Measurements from ENCODE around the gene THAP5.

THAP5 gene

GRCh38 chr7:108528183-108528712, 41.3 kb downstream of the THAP5 start:
- no peak overlapping the region for H3K27ac ChIP-seq
- TF ChIP-seq ZFX (IDR thresholded peaks at IDR 0.05; ENCODE audit: borderline replicate concordance), result no peak
- TF ChIP-seq, protein P1, sequence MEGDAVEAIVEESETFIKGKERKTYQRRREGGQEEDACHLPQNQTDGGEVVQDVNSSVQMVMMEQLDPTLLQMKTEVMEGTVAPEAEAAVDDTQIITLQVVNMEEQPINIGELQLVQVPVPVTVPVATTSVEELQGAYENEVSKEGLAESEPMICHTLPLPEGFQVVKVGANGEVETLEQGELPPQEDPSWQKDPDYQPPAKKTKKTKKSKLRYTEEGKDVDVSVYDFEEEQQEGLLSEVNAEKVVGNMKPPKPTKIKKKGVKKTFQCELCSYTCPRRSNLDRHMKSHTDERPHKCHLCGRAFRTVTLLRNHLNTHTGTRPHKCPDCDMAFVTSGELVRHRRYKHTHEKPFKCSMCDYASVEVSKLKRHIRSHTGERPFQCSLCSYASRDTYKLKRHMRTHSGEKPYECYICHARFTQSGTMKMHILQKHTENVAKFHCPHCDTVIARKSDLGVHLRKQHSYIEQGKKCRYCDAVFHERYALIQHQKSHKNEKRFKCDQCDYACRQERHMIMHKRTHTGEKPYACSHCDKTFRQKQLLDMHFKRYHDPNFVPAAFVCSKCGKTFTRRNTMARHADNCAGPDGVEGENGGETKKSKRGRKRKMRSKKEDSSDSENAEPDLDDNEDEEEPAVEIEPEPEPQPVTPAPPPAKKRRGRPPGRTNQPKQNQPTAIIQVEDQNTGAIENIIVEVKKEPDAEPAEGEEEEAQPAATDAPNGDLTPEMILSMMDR (IDR thresholded peaks at IDR 0.05), result no peak

DNA sequence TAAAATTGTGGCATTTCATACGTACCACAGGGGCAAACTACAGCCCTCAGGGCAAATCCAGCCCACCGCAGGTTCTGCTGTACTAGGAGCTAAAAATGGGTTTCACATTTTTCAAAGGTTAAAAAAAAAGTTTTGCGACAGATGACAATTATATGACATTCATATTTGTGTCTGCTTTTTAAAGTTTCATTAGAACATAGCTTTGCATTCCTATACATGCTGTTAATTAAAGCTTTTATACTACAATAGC, 42.8 kb downstream of the THAP5 start:
- TF ChIP-seq ZFX (IDR thresholded peaks at IDR 0.05; ENCODE audit: borderline replicate concordance), result no peak
- TF ChIP-seq, protein P1 (IDR thresholded peaks at IDR 0.05), result no peak

GRCh38 chr7:108525985-108526767, 43.3 kb downstream of the THAP5 start, which contains the start of gene PNPLA8:
Gene PNPLA8 (minus strand): TSS chr7:108526135. CDS start chr7:108515491, 10,644 bp downstream.
- H3K27ac ChIP-seq, result peak within 1 kb of the TSS; percentile 91
- TF ChIP-seq, protein P1 (IDR thresholded peaks at IDR 0.05), result no peak; the same call in 1 of the 2 replicates
- TF ChIP-seq ZFX (IDR thresholded peaks at IDR 0.05; ENCODE audit: borderline replicate concordance), result no peak

More for the DNA sequence above, 42.8 kb downstream of the THAP5 start:
- peak overlapping the region; percentile 91 for H3K27ac ChIP-seq

- TF ChIP-seq, protein P1 (IDR thresholded peaks at IDR 0.05), result no peak; the same call in 1 of the 2 replicates
- TF ChIP-seq ZFX (IDR thresholded peaks at IDR 0.05; ENCODE audit: borderline replicate concordance), result no peak
- peak overlapping the region; percentile 91 for H3K27ac ChIP-seq
These were observed 44.0 kb downstream of the THAP5 start for GRCh38 chr7:108525327-108525984.

GRCh38 chr7:108522780-108523179, 46.7 kb downstream of the THAP5 start:
- TF ChIP-seq ZFX (IDR thresholded peaks at IDR 0.05; ENCODE audit: borderline replicate concordance), result no peak
- TF ChIP-seq, protein P1 (IDR thresholded peaks at IDR 0.05), result no peak
- no peak overlapping the region for H3K27ac ChIP-seq

DNA sequence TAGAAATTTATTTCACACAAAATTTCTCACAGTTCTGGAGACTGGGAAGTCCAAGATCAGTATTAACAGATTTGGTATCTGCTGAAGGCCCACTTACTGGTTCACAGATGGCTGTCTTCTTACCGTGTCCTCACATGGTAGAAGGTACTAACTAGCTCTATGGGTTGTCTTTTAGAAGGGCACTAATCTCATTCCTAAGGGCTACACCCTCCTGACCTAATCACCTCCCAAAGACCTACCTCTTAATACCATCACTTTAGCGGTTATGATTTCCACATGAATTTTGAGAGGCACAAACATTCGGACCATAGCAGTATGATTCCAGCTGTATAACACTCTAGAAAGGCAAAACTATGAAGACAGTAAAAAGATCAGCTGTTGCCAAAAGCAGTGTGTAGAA, 51.6 kb downstream of the THAP5 start:
- TF ChIP-seq, protein P1 (IDR thresholded peaks at IDR 0.05), result no peak
- no peak for TF ChIP-seq ZFX (IDR thresholded peaks at IDR 0.05; ENCODE audit: borderline replicate concordance)

DNA sequence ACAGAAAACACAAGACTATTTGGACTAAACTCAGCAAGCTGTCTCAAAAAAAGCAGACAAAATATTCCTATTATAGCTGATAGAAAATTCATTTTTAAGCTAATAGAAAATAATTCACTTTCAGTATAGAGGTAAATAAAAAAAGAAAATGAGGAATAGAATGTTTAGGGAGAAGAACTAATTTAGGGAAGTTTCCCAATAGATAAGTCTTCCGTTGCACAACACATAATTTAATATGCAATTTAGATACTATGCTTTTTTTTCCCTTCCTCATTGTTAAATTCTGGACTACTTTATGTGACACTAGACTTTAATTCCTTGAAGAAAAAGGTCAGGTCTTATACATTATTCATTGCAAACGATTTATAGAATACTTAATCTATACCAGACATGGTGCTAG, 53.9 kb downstream of the THAP5 start:
- TF ChIP-seq, protein P1 (IDR thresholded peaks at IDR 0.05), result no peak
- H3K27ac ChIP-seq, result no peak overlapping the region

More for the DNA sequence above, 51.6 kb downstream of the THAP5 start:
- H3K27ac ChIP-seq, result no peak overlapping the region
